ENCODE data around the gene ARID5B. TPM values are rescaled to one million over a fixed set of nuclear protein-coding genes. Genes with fewer than 3 reads are reported as not detected.
A peak's percentile ranks its signal among the peaks of the same experiment; 100 is the strongest.

ARID5B gene
- total RNA-seq, 4 donors from 2014 or later, result 17.7 to 54.6 (median 34.8) TPM

DNA sequence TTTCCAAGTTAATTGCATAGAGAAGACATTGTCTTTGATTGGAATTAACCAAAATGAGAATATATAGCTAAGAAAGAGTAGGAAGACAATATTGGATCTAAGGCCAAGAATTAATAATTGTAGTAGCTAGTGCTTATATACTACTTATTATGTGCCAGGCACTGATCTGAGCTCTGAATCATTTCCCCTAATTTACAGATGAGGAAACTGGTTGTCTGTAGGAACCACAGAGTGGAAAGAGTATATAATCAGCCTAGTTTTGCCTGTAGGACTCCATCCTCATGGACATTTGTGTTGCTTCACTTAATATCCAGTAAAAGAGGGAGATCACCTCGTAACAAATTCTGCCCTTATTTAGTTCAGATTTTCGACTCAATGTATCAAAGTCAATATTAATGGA lies 127.9 kb downstream of the ARID5B start:
- Histone ChIP-seq H3K9me3 (no peaks in the 10 kb centered on the region), H3K36me3 (no peaks in the 10 kb centered on the region), H3K27ac (no peak overlapping the region), H3K27me3 (no peaks in the 10 kb centered on the region), H3K4me1 (peaks cover 7 to 28% (median 11%) of the 10 kb centered on the region in 4 donors), H3K4me3 (no peak overlapping the region)
- TF ChIP-seq POLR2A (IDR thresholded peaks at IDR 0.05), result no peak
- no peak for TF ChIP-seq EP300 (IDR thresholded peaks at IDR 0.05; ENCODE audit: low read depth)
- TF ChIP-seq, protein P1, sequence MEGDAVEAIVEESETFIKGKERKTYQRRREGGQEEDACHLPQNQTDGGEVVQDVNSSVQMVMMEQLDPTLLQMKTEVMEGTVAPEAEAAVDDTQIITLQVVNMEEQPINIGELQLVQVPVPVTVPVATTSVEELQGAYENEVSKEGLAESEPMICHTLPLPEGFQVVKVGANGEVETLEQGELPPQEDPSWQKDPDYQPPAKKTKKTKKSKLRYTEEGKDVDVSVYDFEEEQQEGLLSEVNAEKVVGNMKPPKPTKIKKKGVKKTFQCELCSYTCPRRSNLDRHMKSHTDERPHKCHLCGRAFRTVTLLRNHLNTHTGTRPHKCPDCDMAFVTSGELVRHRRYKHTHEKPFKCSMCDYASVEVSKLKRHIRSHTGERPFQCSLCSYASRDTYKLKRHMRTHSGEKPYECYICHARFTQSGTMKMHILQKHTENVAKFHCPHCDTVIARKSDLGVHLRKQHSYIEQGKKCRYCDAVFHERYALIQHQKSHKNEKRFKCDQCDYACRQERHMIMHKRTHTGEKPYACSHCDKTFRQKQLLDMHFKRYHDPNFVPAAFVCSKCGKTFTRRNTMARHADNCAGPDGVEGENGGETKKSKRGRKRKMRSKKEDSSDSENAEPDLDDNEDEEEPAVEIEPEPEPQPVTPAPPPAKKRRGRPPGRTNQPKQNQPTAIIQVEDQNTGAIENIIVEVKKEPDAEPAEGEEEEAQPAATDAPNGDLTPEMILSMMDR (IDR thresholded peaks at IDR 0.05), result no peak
- no peak for TF ChIP-seq POLR2AphosphoS5 (IDR thresholded peaks at IDR 0.05)
- 85 to 98% methylated on average over 2 of the region's 2 CpGs for WGBS, 2 donors (ENCODE audit: low coverage in 1 of 2)
- intact Hi-C loops (cut with DNase I; ENCODE audit: low total_unique reads) (no loop called here), in situ Hi-C loops (cut with MboI; ENCODE audit: low pct_ligation_motif_present in 1 of 4, low pct_unique_long_range_greater_than_20kb in 1 of 4, low sequenced_read_pairs in 3 of 4) (no loop called here)
- no peak for DNase-seq

DNA sequence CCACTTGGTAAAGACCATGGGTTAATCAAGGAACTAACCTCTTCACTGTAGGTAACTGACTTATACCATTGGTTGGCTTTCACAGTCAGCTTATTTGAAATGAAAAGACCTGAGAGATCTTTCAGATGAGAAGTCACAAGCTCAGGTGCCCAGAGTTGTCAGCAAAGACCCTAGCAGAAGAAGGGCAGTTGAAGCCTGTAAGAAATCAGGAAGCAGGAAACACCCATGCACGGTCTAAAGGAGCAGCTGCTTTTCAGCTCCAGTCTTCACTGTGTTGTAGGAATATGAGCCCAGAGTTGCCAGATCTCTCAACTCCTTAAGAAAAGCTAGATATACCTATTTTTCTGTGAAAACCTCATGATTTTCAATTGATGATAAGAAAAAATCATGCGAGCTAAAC lies 130.0 kb downstream of the ARID5B start:
- TF ChIP-seq POLR2A (IDR thresholded peaks at IDR 0.05) (no peak), POLR2AphosphoS5 (IDR thresholded peaks at IDR 0.05) (no peak), EP300 (IDR thresholded peaks at IDR 0.05; ENCODE audit: low read depth) (no peak)
- TF ChIP-seq, protein P1 (IDR thresholded peaks at IDR 0.05), result no peak
- no peaks in the 10 kb centered on the region for H3K27me3 ChIP-seq
- H3K36me3 ChIP-seq, result no peaks in the 10 kb centered on the region
- peaks cover 3 to 25% (median 14%) of the 10 kb centered on the region in 4 donors for H3K4me1 ChIP-seq
- H3K27ac ChIP-seq, result no peak overlapping the region
- H3K9me3 ChIP-seq, result no peaks in the 10 kb centered on the region
- no peak for DNase-seq
- no peak overlapping the region for H3K4me3 ChIP-seq
- intact Hi-C loops (cut with DNase I; ENCODE audit: low total_unique reads), result loop anchor here (10.0 kb wide), 1 partner anchor 57 kb away; no protein-coding TSS in a partner anchor
- in situ Hi-C loops (cut with MboI; ENCODE audit: low pct_ligation_motif_present in 1 of 4, low pct_unique_long_range_greater_than_20kb in 1 of 4, low sequenced_read_pairs in 3 of 4), result no loop called here
- WGBS, 2 donors (ENCODE audit: low coverage in 1 of 2), result 60 to 63% methylated on average over 1 to 2 of the region's 2 CpGs

DNA sequence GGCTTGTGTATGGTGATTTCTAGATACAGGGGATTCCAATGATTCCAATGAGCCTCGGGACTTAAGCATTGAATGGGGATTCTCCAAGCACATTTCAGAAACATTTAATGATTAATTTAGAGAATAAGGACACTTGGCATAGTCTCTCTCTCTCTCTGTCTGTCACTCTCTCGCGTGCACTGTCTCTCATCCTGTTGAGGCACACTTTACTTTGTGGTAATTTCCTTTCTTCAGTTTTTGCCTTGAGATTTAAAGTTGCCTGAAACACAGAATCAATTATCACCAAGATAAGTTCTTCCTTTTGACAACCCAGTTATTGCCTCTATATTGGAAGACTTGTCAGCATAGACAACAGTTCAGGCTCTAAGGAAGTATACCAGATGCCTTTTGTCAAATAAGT lies 131.6 kb downstream of the ARID5B start:
- H3K36me3 ChIP-seq, result no peaks in the 10 kb centered on the region
- no peak overlapping the region for H3K4me3 ChIP-seq
- no peak for DNase-seq
- in situ Hi-C loops (cut with MboI; ENCODE audit: low pct_ligation_motif_present in 1 of 4, low pct_unique_long_range_greater_than_20kb in 1 of 4, low sequenced_read_pairs in 3 of 4) (no loop called here), intact Hi-C loops (cut with DNase I; ENCODE audit: low total_unique reads) (loop anchor here (10.0 kb wide), 1 partner anchor 58 kb away; no protein-coding TSS in a partner anchor)
- no peaks in the 10 kb centered on the region for H3K27me3 ChIP-seq
- H3K9me3 ChIP-seq, result no peaks in the 10 kb centered on the region
- peaks cover 10 to 37% (median 29%) of the 10 kb centered on the region in 4 donors for H3K4me1 ChIP-seq
- TF ChIP-seq POLR2A (IDR thresholded peaks at IDR 0.05) (no peak), POLR2AphosphoS5 (IDR thresholded peaks at IDR 0.05) (no peak)
- WGBS, 2 donors (ENCODE audit: low coverage in 1 of 2), result 83 to 88% methylated on average over 2 to 3 of the region's 3 CpGs
- H3K27ac ChIP-seq, result no peak overlapping the region

DNA sequence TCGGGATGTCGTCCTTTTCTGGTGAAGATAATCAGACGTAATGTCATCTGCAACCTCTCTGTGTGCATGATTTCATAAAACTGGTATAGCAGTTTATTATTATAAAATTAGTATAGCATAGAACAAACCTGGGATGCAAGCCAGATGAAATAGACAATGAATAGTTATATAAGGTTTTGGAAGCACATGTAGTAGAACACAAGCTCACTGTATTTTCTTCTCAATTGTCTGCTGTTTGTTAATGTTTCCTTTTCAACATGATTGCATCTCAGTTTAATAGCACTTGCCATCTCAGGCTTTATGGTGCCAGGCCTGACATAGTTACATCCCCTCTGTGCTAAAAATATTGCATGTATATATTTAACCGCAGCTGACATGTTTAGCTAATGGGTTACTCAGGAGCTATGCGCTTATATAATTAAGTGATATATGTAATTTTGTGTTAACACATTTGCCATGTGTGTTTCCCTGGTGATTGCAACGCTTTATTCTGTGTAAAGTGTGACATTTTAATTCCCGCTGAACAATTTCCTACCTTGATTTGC lies 132.7 kb downstream of the ARID5B start:
- 53 to 58% methylated on average over 7 of the region's 7 CpGs for WGBS, 2 donors (ENCODE audit: low coverage in 1 of 2)
- no peak for DNase-seq
- Histone ChIP-seq H3K4me3 (no peak overlapping the region), H3K36me3 (no peaks in the 10 kb centered on the region), H3K9me3 (no peaks in the 10 kb centered on the region), H3K27me3 (no peaks in the 10 kb centered on the region), H3K4me1 (peaks cover 15 to 48% (median 38%) of the 10 kb centered on the region in 4 donors), H3K27ac (peak overlapping the region in 3 of 4 donors; percentile 1 to 30 (median 25))
- intact Hi-C loops (cut with DNase I; ENCODE audit: low total_unique reads), result loop anchor here (10.0 kb wide), 1 partner anchor 59 kb away; no protein-coding TSS in a partner anchor
- TF ChIP-seq POLR2A (IDR thresholded peaks at IDR 0.05) (no peak), POLR2AphosphoS5 (IDR thresholded peaks at IDR 0.05) (no peak), EP300 (IDR thresholded peaks at IDR 0.05; ENCODE audit: low read depth) (no peak)
- TF ChIP-seq, protein P1 (IDR thresholded peaks at IDR 0.05), result no peak
- in situ Hi-C loops (cut with MboI; ENCODE audit: low pct_ligation_motif_present in 1 of 4, low pct_unique_long_range_greater_than_20kb in 1 of 4, low sequenced_read_pairs in 3 of 4), result no loop called here

Data from transverse colon (tissue), 4 donors.